Measurements from ENCODE around the gene TNIP2. TPM values are rescaled to one million over a fixed set of nuclear protein-coding genes. Genes with fewer than 3 reads are reported as not detected.

The TNIP2 gene
- total RNA-seq, 1 donor from 2014 or later, result 25.4 TPM

GRCh38 chr4:2798399-2799223 is 42.5 kb upstream of the TNIP2 start:
- Mint-ChIP-seq H3K36me3 (ENCODE audit: unreplicated experiment) (no peaks in the 10 kb centered on the region), H3K27ac (ENCODE audit: unreplicated experiment) (no peak overlapping the region), H3K4me3 (ENCODE audit: unreplicated experiment) (no peak overlapping the region), H3K9me3 (ENCODE audit: unreplicated experiment) (peaks cover 2% of the 10 kb centered on the region), H3K4me1 (ENCODE audit: low read depth, unreplicated experiment) (no peaks in the 10 kb centered on the region), H3K27me3 (ENCODE audit: unreplicated experiment) (peaks cover 2% of the 10 kb centered on the region)
- DNase-seq, result peak; percentile 33
- no peak for TF ChIP-seq CTCF (IDR thresholded peaks at IDR 0.05; ENCODE audit: partially characterized antibody, unreplicated experiment)

GRCh38 chr4:2797545-2798305 is 41.6 kb upstream of the TNIP2 start:
- Mint-ChIP-seq H3K9me3 (ENCODE audit: unreplicated experiment) (peaks cover 2% of the 10 kb centered on the region), H3K4me1 (ENCODE audit: low read depth, unreplicated experiment) (no peaks in the 10 kb centered on the region), H3K36me3 (ENCODE audit: unreplicated experiment) (no peaks in the 10 kb centered on the region), H3K27ac (ENCODE audit: unreplicated experiment) (no peak overlapping the region), H3K27me3 (ENCODE audit: unreplicated experiment) (peaks cover 2% of the 10 kb centered on the region), H3K4me3 (ENCODE audit: unreplicated experiment) (no peak overlapping the region)
- peak; percentile 13 for DNase-seq
- no peak for TF ChIP-seq CTCF (IDR thresholded peaks at IDR 0.05; ENCODE audit: partially characterized antibody, unreplicated experiment)

- Mint-ChIP-seq H3K27me3 (ENCODE audit: unreplicated experiment) (peaks cover 2% of the 10 kb centered on the region), H3K27ac (ENCODE audit: unreplicated experiment) (no peak overlapping the region), H3K4me3 (ENCODE audit: unreplicated experiment) (no peak overlapping the region), H3K4me1 (ENCODE audit: low read depth, unreplicated experiment) (no peaks in the 10 kb centered on the region), H3K9me3 (ENCODE audit: unreplicated experiment) (peaks cover 2% of the 10 kb centered on the region), H3K36me3 (ENCODE audit: unreplicated experiment) (no peaks in the 10 kb centered on the region)
- TF ChIP-seq CTCF (IDR thresholded peaks at IDR 0.05; ENCODE audit: partially characterized antibody, unreplicated experiment), result no peak
- DNase-seq, result no peak
These were observed 40.9 kb upstream of the TNIP2 start for GRCh38 chr4:2796849-2797544.

- TF ChIP-seq CTCF (IDR thresholded peaks at IDR 0.05; ENCODE audit: partially characterized antibody, unreplicated experiment), result no peak
- H3K4me3 Mint-ChIP-seq (ENCODE audit: unreplicated experiment), result no peak overlapping the region
- H3K4me1 Mint-ChIP-seq (ENCODE audit: low read depth, unreplicated experiment), result no peaks in the 10 kb centered on the region
- H3K27me3 Mint-ChIP-seq (ENCODE audit: unreplicated experiment), result peaks cover 5% of the 10 kb centered on the region
- no peak overlapping the region for H3K27ac Mint-ChIP-seq (ENCODE audit: unreplicated experiment)
- peak; percentile 17 for DNase-seq
- no peaks in the 10 kb centered on the region for H3K36me3 Mint-ChIP-seq (ENCODE audit: unreplicated experiment)
- H3K9me3 Mint-ChIP-seq (ENCODE audit: unreplicated experiment), result peaks cover 2% of the 10 kb centered on the region
These were observed 40.0 kb upstream of the TNIP2 start for GRCh38 chr4:2795893-2796848.
